HEK293T (cell line): ENCODE measurements around the gene REXO1.

ENCODE experiments used
- CTBP1 ChIP-seq: fragments of 450-650 bp; IDR thresholded peaks from 2 replicates; pipeline ENCODE4 v1.6.1; 2016; ENCODE audit warnings: borderline replicate concordance
- ELF4 ChIP-seq: fragments of 450-650 bp; IDR thresholded peaks from 2 replicates; pipeline ENCODE4 v1.6.1; 2017; ENCODE audit warnings: antibody characterized with exemption
- HDGF ChIP-seq: fragments of 450-650 bp; IDR thresholded peaks from 2 replicates; pipeline ENCODE4 v1.6.1; 2017; ENCODE audit warnings: antibody characterized with exemption, borderline replicate concordance
- PKNOX1 ChIP-seq: fragments of 450-650 bp; IDR thresholded peaks from 2 replicates; pipeline ENCODE4 v1.6.1; 2016
- ZNF384 ChIP-seq: fragments of 450-650 bp; IDR thresholded peaks from 2 replicates; pipeline ENCODE4 v1.6.1; 2016

- TF ChIP-seq CTBP1 (no peak), HDGF (no peak), PKNOX1 (no peak), ZNF384 (no peak), ELF4 (no peak)
Observed at GRCh38 chr19:1855828-1856255, 7.6 kb upstream of the REXO1 start.
